MM.1S (cell line): ENCODE results near the gene SNTB2.

ENCODE experiments used
- EZH2 ChIP-seq: fragments of 300-600 bp; sonication (generic); optimal IDR thresholded peaks from 2 replicates; pipeline ENCODE3; 2017; ENCODE audit warnings: low read depth, mild to moderate bottlenecking, antibody characterized with exemption, low read length, mixed read lengths
- EZH2phosphoT487 ChIP-seq: fragments of 300-600 bp; sonication (generic); IDR thresholded peaks from 2 replicates; pipeline ENCODE4 v1.6.1; 2018; ENCODE audit warnings: antibody characterized with exemption, low read length
- TF ChIP-seq, protein P1 (sequence below): fragments of 300-600 bp; sonication (generic); IDR thresholded peaks from 2 replicates; pipeline ENCODE4 v1.5.1; 2016; ENCODE audit warnings: antibody characterized with exemption, low read length, mixed read lengths

DNA sequence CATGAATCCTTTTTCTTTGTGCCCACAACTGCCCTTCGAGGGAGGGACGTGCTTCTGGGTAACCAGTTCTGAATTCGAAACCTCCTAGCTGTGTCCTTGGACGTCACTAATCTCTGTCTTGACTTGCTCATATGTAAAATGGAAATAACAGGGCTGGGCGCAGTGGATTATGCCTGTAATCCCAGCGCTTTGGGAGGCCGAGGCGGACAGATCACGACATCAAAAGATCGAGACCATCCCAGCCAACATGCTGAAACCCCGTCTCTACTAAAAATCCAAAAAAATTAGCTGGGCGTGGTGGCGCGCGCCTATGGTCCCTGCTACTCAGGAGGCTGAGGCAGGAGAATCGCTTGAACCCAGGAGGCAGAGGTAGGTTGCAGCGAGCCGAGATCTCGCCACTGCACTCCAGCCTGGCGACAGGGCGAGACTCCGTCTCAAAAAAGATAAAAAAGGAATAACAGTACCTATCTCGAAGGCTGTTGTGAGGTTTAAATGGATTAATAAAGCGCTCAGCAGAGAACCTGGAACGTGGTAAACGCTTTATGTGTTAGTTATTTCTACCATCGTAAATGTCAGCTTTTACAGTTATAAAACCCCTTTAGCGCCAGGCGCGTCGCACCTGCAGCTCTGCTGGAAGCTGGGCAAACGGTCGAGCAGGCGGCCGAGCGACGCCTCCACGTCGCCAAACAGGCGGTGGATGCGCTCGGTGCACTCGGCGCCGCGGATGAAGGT, 151.8 kb downstream of the SNTB2 start:
- TF ChIP-seq, protein P1, sequence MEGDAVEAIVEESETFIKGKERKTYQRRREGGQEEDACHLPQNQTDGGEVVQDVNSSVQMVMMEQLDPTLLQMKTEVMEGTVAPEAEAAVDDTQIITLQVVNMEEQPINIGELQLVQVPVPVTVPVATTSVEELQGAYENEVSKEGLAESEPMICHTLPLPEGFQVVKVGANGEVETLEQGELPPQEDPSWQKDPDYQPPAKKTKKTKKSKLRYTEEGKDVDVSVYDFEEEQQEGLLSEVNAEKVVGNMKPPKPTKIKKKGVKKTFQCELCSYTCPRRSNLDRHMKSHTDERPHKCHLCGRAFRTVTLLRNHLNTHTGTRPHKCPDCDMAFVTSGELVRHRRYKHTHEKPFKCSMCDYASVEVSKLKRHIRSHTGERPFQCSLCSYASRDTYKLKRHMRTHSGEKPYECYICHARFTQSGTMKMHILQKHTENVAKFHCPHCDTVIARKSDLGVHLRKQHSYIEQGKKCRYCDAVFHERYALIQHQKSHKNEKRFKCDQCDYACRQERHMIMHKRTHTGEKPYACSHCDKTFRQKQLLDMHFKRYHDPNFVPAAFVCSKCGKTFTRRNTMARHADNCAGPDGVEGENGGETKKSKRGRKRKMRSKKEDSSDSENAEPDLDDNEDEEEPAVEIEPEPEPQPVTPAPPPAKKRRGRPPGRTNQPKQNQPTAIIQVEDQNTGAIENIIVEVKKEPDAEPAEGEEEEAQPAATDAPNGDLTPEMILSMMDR, result no peak
- TF ChIP-seq EZH2 (no peak), EZH2phosphoT487 (no peak)
